ENCODE data around the gene TMEM250. TPM values are rescaled to one million over a fixed set of nuclear protein-coding genes. Genes with fewer than 3 reads are reported as not detected.

Gene TMEM250
- total and polyA plus RNA-seq, 2 of the 4 experiments (the other 2 are of a cell fraction) = 14.0 to 17.5 TPM

GRCh38 chr9:136159851-136160250 lies 41.2 kb upstream of the TMEM250 start:
- no peaks in the 10 kb centered on the region for H3K4me1 ChIP-seq (ENCODE audit: control insufficient read depth, insufficient read depth, low read length)
- WGBS, 2 experiments (ENCODE audit: extremely low coverage in 2 of 2, insufficient read length in 1 of 2) = 85% methylated on average over 8 of the region's 16 CpGs; no CpG with 5 or more reads in 1 of the 2 experiments

More at GRCh38 chr9:136159851-136160250, 41.2 kb upstream of the TMEM250 start:
- Histone ChIP-seq H3K36me3 (ENCODE audit: control insufficient read depth, insufficient read depth, low read length) (no peaks in the 10 kb centered on the region), H3K56ac (ENCODE audit: extremely low read depth, insufficient read depth, low read length) (no peak overlapping the region), H2BK20ac (ENCODE audit: low read depth, low read length) (no peak overlapping the region), H3K14ac (replicated peaks; ENCODE audit: low read depth, low read length) (no peak overlapping the region), H2BK15ac (ENCODE audit: low read depth, low read length) (no peak overlapping the region), H2BK120ac (ENCODE audit: low read depth, low read length) (no peak overlapping the region), H4K20me1 (ENCODE audit: insufficient read depth, low read length) (no peaks in the 10 kb centered on the region), H2AK5ac (ENCODE audit: low read depth, low read length) (no peak overlapping the region), H2AK9ac (replicated peaks; ENCODE audit: low read depth, low read length, poor library complexity) (no peak overlapping the region), H3K18ac (ENCODE audit: low read depth, low read length) (no peak overlapping the region), H3K4me2 (ENCODE audit: low read depth, low read length) (no peak overlapping the region), H3K9me3 (ENCODE audit: control insufficient read depth, insufficient read depth, low read length) (0 out of 2 replicates have a peak, but pooled peaks cover 3% of the 10 kb centered on the region), H3K27ac (ENCODE audit: insufficient read depth, low read length) (no peak overlapping the region), H3K9ac (ENCODE audit: low read depth, low read length) (no peak overlapping the region), H2AFZ (replicated peaks; ENCODE audit: low read length, poor library complexity) (no peak overlapping the region), H3K27me3 (ENCODE audit: control insufficient read depth, insufficient read depth, low read length) (peaks cover 70% of the 10 kb centered on the region), H2BK5ac (ENCODE audit: low read depth, low read length, poor library complexity, severe bottlenecking) (no peak overlapping the region), H4K8ac (ENCODE audit: low read depth in 2 of 2, low read length in 2 of 2) (no peak overlapping the region), H4K91ac (ENCODE audit: insufficient read depth, low read depth, low read length) (no peak overlapping the region), H3K4ac (ENCODE audit: low read depth, low read length) (no peak overlapping the region), H3K23ac (ENCODE audit: low read depth, low read length) (no peak overlapping the region), H3K79me1 (ENCODE audit: low read depth in 1 of 2, low read length in 2 of 2) (no peaks in the 10 kb centered on the region), H3K4me3 (ENCODE audit: insufficient read depth, low read depth, low read length) (no peak overlapping the region), H4K5ac (ENCODE audit: low read depth, low read length) (no peak overlapping the region), H3K9me1 (ENCODE audit: insufficient read depth, low read length) (no peaks in the 10 kb centered on the region)
- no TSS peak for BruUV-seq (replicated peaks)
- ATAC-seq (ENCODE audit: low read depth) (no peak), DNase-seq (no peak)
- intact Hi-C loops (cut with micrococcal nuclease) = no loop called here
- in situ Hi-C loops (cut with MboI; ENCODE audit: low sequenced_read_pairs) = loop anchor here (10.0 kb wide), 1 partner anchor 115 kb away; no protein-coding TSS in a partner anchor
- no peak for TF ChIP-seq FOS (IDR thresholded peaks at IDR 0.05; ENCODE audit: low read depth, low read length)
- TF ChIP-seq MAFK (IDR thresholded peaks at IDR 0.05; ENCODE audit: low read depth, low read length) = no peak
- no peak for TF ChIP-seq RFX5 (IDR thresholded peaks at IDR 0.05; ENCODE audit: low read depth, low read length)
- TF ChIP-seq CEBPB (IDR thresholded peaks at IDR 0.05; ENCODE audit: low read depth, low read length) = no peak
- no peak for TF ChIP-seq SMC3 (IDR thresholded peaks at IDR 0.05; ENCODE audit: low read depth, low read length)
- TF ChIP-seq MXI1 (IDR thresholded peaks at IDR 0.05; ENCODE audit: borderline replicate concordance, low read depth, low read length) = no peak
- no peak for TF ChIP-seq NFE2L2 (IDR thresholded peaks at IDR 0.05; ENCODE audit: low read depth, low read length)
- TF ChIP-seq USF2 (IDR thresholded peaks at IDR 0.05; ENCODE audit: low read depth, low read length) = no peak
- no peak for TF ChIP-seq RAD21 (IDR thresholded peaks at IDR 0.05; ENCODE audit: low read length)
- TF ChIP-seq CTCF (conservative IDR thresholded peaks at IDR 0.05; ENCODE audit: low read depth, low read length) = no peak
- TF ChIP-seq MAZ (IDR thresholded peaks at IDR 0.05; ENCODE audit: borderline replicate concordance, low read depth, low read length) = no peak
- no peak for TF ChIP-seq ELK1 (IDR thresholded peaks at IDR 0.05; ENCODE audit: borderline replicate concordance, low read depth, low read length)
- TF ChIP-seq CHD1 (IDR thresholded peaks at IDR 0.05; ENCODE audit: low read depth, low read length) = no peak
- TF ChIP-seq POLR2A (IDR thresholded peaks at IDR 0.05; ENCODE audit: low read depth, low read length) = no peak
- no peak for TF ChIP-seq RCOR1 (IDR thresholded peaks at IDR 0.05; ENCODE audit: insufficient replicate concordance, low read length)
- CTCF ChIA-PET = no interaction called here
- dilution Hi-C loops (cut with HindIII; ENCODE audit: low sequenced_read_pairs, unreplicated experiment) = no loop called here
- POLR2A ChIA-PET (ENCODE audit: unreplicated experiment) = no interaction called here

All from IMR-90 (cell line).